Skin epidermis (tissue), 12 donors: Measurements from ENCODE around the gene RLN2.
A peak's percentile ranks its signal among the peaks of the same experiment; 100 is the strongest.
"Not testable (repeated sequence)": the region's sequence is repeated elsewhere in the genome, so short reads cannot be mapped to it uniquely, and the experiment has no call there.

ENCODE experiments used
- H3K27ac ChIP-seq, 21 experiments: fragments of 200-600 bp; sonication (generic) in 11 of 21; one replicate each; pipeline ENCODE4 v1.5.0; 2020; ENCODE audit warnings: mild to moderate bottlenecking in 3 of 21, inconsistent platforms in 2 of 21, moderate library complexity in 2 of 21
- H3K4me3 ChIP-seq, 7 experiments: fragments of 200-600 bp; sonication (generic) in 2 of 7; one replicate each; pipeline ENCODE4 v1.5.0; 2020; ENCODE audit warnings: inconsistent platforms in 2 of 7, mild to moderate bottlenecking in 2 of 7, moderate library complexity in 1 of 7

Gene RLN2, protein sequence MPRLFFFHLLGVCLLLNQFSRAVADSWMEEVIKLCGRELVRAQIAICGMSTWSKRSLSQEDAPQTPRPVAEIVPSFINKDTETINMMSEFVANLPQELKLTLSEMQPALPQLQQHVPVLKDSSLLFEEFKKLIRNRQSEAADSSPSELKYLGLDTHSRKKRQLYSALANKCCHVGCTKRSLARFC

DNA sequence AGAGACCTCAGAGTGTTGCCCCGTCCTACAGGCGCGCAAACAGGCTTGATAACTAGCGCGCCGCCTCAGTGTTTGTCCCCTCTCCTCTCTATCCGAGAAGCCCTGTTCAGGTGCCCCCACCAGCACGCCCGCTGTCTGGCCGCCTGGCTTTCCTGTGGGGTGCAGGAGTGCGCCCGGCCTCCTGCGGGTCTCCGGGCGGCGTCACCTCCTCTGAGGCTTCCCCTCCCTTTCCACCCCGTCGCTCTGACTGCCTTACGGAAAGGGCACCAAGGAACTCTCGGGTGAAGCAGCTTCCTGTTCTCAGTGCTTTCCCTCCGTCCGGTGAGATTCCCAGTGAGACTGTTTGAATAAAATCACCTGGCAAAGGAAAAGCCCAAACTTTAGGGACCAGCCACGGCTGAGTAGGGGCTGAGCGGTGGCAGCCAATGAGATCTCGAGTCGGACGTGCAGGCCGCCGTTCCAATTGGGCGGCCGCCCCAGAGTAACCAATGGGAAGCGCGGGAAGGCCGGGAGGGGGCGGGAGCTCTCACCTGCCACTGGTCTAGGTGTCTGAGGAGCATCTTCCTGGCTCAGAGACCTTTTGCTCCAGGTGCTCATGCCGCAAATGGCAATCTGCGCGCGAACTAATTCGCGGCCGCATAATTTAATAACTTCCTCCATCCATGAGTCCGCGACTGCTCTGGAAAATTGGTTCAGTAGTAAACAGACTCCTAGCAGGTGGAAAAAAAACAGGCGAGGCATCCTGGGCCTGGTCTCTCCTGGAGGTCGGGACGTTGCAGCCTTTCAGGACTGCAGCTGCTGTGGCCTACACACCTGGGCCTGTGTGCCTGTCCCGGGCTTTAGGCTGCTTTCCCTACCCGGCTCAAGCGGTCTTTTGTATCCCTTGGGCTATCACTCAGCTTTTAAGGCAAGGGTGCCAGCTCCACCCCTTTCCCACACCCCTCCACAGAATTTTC is at the start of gene RLN2:
Gene RLN2 (minus strand): TSS at position 877 of the 956 bp plus-strand sequence. CDS start 136 bp downstream, at position 741.
- not testable (repeated sequence) for H3K27ac ChIP-seq, H3K4me3 ChIP-seq

DNA sequence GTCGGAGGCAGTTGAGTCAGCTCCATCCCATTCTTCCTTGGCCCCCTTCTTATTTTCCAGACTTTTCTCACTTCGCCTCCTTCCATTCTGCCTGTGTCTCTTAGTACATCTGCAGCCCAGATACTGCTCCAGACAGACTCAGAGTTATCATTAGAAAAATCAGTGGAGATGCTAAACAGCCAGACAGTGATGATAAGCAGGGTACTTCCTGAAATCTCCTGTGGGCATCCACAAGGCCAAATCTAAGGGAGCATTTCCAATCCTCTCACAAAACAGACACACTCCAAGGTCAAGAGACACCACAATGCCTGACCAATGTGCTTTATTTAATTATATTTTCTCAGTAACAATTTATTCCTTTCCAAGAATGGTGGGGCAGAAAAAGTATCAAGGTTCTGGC is 49.7 kb upstream of the RLN2 start:
- no peak overlapping the region for H3K27ac ChIP-seq
- no peak overlapping the region for H3K4me3 ChIP-seq

DNA sequence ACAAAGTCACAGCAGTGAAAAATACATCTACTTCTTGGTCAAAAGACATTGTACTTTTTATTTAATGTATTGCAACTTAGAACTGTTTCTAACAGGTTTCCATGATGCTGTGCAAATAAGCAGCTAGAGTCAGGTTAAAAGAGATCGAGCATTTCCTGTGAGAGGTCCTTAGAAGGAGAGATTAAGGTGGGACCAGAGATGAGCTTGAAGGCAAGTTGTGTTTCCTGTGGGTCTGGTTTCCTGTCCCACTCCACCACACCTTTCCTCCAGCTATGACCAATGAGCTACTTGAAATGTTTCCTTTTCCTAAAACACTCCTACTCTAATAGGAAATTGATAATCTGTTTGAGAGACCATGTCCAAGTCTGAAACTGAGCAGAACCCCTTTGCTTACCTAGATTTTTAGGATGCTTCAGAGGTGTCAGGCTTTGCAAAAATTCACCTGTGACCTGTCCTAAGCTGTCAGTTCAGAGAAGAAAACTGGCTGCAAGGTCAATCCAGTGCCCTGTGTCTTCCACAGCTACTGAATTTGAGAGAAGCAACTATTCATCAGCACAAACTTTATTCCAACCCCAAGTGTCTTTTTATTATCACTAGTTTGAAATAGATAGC is 48.2 kb upstream of the RLN2 start:
- peak overlapping the region in 1 of 21 experiments; percentile 39 for H3K27ac ChIP-seq
- H3K4me3 ChIP-seq = no peak overlapping the region

DNA sequence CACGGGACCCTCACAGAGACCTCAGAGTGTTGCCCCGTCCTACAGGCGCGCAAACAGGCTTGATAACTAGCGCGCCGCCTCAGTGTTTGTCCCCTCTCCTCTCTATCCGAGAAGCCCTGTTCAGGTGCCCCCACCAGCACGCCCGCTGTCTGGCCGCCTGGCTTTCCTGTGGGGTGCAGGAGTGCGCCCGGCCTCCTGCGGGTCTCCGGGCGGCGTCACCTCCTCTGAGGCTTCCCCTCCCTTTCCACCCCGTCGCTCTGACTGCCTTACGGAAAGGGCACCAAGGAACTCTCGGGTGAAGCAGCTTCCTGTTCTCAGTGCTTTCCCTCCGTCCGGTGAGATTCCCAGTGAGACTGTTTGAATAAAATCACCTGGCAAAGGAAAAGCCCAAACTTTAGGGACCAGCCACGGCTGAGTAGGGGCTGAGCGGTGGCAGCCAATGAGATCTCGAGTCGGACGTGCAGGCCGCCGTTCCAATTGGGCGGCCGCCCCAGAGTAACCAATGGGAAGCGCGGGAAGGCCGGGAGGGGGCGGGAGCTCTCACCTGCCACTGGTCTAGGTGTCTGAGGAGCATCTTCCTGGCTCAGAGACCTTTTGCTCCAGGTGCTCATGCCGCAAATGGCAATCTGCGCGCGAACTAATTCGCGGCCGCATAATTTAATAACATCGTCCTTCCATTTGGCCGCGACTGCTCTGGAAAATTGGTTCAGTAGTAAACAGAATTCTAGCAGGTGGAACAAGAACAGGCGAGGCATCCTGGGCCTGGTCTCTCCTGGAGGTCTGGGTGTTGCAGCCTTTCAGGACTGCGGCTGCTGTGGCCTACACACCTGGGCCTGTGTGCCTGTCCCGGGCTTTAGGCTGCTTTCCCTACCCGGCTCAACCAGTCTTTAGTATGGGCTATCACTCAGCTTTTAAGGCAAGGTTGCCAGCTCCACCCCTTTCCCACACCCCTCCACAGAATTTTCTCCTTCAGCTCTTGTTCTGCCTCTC is 34.8 kb upstream of the RLN2 start, which contains the start of gene RLN1:
Gene RLN1 (minus strand): TSS at position 885 of the 990 bp plus-strand sequence. CDS start 130 bp downstream, at position 755.
- peak within 1 kb of the TSS in 1 of 21 experiments; percentile 42 for H3K27ac ChIP-seq
- H3K4me3 ChIP-seq = not testable (repeated sequence)

DNA sequence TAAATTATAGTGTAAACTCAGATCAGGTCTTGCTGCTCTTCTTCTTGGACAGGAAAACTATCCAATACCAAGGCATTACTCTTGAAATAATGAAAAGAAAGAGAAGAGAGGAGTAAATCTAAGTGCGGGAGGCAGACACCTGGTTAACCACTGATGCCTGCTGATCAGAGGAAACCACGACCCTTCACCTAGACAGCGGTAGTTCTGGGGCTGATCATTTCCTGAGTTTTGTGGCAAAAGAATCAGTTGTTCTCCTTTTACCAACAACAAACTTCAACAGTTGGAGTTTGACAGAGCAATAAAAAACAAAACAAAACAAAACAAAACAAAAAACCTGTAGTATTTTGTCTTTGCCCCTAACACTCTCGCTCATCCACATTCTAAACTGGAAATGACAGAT is 32.2 kb upstream of the RLN2 start:
- Histone ChIP-seq H3K4me3 (no peak overlapping the region), H3K27ac (peak overlapping the region in 2 of 21 experiments; percentile 21 to 51)

DNA sequence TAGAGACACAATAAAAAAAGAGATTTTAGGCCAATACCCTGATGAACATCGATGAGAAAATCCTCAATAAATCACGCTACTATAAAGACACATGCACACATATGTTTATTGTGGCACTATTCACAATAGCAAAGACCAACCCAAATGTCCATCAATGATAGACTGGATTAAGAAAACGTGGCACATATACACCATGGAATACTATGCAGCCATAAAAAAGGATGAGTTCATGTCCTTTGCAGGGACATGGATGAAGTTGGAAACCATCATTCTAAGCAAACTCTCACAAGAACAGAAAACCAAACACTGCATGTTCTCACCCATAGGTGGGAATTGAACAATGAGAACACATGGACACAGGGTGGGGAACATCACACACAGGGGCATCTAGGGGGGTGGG is 26.8 kb upstream of the RLN2 start:
- H3K27ac ChIP-seq, H3K4me3 ChIP-seq: not testable (repeated sequence)

DNA sequence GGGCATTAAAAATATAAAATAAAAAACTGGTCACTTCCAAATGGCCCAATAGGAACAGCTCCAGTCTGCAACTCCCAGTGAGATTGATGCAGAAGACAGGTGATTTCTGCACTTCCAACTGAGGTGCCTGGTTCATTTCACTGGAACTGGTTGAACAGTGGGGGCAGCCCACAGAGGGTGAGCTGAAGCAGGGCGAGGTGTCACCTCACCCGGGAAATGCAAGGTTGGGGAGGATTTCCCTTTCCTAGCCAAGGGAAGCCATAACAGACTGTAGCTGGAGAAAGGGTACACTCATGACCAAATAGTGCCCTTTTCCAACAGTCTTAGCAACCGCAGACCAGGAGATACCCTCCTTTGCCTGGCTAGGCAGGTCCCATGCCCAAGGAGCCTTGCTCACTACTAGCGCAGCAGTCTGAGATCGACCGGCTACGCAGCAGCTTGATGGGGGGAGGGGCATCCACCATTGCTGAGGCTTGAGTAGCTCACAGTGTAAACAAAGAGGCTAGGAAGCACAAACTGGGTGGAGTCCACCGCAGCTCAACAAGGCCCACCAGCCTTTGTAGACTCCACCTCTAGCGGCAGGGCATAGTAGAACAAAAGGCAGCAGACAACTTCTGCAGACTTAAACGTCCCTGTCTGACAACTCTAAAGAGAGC is 22.5 kb upstream of the RLN2 start:
- H3K27ac ChIP-seq = no peak overlapping the region
- no peak overlapping the region for H3K4me3 ChIP-seq

DNA sequence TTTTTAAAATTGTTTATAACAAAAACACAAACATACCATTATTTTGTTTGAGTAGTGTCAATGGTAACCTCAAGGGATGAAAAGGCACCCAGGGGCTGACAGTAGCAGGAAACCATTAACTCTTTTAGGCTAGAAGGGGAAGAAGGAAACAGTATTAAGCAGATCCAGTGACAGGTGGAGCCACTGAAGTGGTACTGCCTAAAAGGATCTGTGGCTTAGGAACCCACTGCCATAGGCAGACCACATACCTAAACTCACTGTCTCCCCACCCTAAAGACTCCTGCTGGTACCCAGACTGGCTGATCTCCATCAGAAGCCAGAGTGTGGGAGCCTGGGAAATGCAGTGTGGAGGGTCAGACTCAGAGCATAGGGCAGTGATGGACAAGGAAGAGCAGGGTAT is 21.7 kb upstream of the RLN2 start:
- no peak overlapping the region for H3K4me3 ChIP-seq
- H3K27ac ChIP-seq = no peak overlapping the region

DNA sequence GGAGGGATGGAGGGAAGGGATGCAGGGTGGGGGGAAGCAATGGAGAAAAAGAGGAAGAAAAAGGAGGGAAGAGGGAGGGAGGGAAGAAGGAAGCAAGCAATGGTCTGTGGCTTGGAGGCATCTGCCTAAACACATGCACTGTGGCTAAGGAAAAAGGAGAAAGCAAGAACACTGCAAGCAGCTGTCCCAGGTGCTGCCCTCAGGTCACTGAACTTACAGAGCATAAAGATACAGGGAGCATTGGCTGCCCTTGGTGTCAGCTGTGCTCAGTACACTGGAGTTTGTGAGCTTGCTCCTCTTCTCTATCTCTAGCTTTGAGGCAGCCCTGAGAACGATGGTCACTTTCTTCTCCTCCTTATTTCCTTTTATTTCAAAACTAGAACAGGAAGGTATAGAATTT is 17.1 kb upstream of the RLN2 start:
- H3K27ac ChIP-seq, H3K4me3 ChIP-seq: not testable (repeated sequence)

DNA sequence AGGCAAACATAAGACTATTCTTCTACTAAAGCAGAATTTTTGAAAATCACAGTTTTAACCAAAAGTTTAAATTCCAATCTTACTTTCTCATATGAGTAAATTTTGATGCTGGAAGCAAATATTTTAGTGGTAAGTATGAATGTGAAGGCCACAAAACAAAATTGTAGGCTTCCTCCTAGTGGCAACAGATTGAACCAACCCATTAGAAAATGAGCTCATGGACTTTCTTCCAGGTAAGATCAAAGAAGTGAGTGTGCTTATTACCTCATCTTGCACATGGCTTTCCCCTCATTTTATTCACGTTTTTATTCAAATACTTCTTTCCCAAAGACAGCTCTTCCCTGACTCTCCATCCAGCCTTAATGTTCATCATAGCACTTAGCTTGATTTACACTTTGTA is 16.5 kb upstream of the RLN2 start:
- no peak overlapping the region for H3K27ac ChIP-seq
- no peak overlapping the region for H3K4me3 ChIP-seq

DNA sequence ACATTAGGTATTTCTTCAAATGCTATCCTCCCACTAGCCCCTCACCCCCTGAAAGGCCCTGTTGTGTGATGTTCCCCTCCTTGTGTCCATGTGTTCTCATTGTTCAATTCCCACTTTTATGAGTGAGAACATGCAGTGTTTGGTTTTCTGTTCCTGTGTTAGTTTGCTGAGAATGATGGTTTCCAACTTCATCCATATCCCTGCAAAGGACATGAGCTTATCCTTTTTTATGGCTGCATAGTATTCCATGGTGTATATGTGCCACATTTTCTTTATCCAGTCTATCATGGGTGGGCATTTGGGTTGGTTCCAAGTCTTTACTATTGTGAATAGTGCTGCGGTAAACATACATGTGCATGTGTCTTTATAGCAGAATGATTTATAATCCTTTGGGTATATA is 11.9 kb upstream of the RLN2 start:
- H3K27ac ChIP-seq, H3K4me3 ChIP-seq: not testable (repeated sequence)

DNA sequence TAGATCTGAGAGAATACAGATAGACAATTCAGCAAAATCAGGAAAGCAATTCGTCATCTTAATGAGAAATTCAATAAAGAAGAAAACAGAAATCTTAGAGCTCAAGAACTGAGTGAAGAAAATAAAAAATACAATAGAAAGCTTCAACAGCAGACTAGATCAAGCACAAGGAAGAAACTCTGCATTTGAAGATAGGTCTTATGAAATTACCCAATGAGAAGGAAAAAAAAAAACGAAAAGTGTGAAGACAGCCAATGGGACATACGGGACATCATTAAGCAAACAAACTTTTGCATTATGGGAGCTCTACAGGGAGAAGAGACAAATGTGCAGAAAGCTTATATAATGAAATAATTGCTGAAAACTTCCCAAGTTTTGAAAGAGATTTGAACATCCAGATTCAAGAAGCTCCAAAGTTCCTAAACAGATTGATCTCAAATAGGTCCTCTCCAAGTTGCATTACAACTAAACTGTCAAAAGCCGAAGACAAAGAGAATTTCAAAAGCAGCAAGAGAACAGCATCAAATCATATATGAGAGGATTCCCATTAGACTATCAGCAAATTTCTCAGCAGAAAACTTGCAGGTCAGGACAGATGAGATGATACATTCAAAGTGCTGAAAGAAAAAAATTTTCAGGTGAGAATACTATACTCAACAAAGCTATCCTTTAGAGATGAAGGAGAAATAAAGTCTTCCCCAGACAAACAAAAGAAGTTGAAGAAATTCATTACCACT is 10.8 kb upstream of the RLN2 start:
- Histone ChIP-seq H3K4me3 (no peak overlapping the region), H3K27ac (no peak overlapping the region)

DNA sequence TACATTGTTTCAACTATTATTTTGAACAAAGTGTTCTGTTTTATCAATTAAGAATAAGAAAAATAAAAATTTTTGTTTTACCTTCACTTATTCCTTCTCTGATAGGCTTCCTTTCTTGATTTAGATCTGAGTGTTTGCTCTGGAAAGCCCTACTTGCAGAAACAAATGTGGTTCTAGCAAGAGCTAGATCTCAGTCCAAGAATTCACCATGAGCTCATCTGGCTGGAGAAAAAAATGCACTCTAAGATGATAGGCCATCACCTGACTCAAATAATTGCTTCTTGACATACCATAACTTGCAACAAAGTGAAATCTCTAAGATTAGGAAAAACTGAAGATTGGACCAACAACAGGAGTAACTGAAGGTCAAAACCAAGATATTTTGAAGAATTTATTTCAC is 6.3 kb upstream of the RLN2 start:
- Histone ChIP-seq H3K4me3 (no peak overlapping the region), H3K27ac (no peak overlapping the region)

DNA sequence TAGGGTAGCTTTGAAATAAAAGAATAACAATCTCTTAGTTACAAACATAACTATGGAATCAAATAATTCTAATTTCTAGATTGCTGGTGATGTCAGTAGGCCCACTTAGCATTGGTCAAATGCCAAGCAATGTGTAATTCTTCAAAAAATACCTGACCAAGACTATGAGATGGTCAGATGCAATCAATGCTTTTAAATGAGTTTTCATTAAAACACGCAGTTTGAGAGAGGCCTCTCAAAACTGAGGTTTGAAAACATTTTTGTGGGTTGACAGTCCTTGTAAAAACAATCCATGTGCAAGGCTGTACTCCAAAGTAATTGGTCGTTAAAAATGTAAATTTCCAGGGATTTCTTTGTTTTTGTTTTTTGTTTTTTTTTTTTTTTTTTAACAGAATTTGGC is 1.2 kb upstream of the RLN2 start:
- Histone ChIP-seq H3K27ac (no peak overlapping the region), H3K4me3 (no peak overlapping the region)

DNA sequence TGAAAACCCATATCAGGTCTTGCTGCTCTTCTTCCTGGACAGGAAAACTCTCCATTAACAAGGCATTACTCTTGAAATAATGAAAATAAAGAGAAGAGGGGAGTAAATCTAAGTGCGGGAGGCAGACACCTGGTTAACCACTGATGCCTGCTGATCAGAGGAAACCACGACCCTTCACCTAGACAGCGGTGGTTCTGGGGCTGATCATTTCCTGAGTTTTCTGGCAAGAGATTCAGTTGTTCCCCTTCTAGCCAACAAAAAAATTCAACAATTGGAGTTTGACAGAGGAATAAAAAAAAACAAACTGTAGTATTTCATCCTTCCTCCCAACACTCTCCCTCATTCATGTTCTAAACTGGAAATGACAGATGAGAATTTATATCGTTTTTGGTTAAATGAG is 3.0 kb downstream of the RLN2 start:
- no peak overlapping the region for H3K27ac ChIP-seq
- no peak overlapping the region for H3K4me3 ChIP-seq

DNA sequence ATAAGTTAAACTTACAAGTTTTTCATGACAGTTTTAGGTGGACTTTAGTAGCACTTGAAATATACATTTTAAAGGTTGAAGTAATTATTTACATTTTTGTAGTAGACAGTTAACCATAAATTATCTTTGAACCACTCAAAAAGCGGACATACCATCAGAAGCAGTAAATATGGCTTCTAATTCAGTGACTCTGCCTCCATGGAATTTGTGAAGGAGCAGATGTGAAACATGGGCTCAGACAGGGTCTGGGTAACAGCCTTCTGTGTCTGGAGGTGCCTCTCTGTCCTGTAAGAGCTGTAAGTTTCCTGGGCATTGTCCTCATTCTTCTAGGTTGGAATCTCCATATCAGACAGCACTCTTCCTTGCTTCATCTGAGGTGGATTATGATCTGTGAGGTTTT is 12.4 kb downstream of the RLN2 start:
- H3K27ac ChIP-seq = no peak overlapping the region

DNA sequence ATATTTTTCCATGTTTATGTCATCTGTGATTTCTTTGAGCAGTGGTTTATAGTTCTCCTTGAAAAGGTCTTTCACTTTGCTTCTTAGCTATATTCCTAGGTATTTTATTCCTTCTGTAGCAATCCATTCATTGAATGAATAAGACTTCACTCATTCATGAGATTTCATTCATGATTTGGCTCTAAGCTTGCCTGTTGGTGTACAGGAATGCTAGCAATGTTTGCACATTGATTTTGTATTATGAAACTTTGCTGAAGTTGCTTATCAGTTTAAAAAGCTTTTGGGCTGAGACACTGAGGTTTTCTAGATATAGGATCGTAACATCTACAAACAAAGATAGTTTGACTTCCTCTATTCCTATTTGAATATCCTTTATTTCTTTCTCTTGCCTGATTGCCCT is 15.9 kb downstream of the RLN2 start:
- no peak overlapping the region for H3K27ac ChIP-seq
- no peak overlapping the region for H3K4me3 ChIP-seq

More for the DNA sequence above, 12.4 kb downstream of the RLN2 start:
- H3K4me3 ChIP-seq = no peak overlapping the region

DNA sequence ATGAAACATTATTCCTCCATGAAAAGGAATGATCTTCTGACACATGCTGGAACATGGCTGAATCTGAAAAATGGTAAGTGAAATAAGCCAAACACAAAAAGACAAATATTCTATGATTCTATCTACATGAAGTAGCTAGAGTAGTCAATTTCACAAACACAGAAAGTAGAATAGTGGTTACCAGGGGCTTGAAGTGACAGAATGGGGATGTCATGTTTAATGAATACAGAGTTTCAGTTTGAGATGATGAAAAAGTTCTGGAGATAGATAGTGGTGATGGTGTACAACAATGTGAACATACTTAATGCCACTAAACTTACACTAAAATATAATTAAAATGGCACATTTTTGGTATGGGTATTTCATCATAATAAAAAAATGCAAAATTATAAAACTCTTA is 18.3 kb downstream of the RLN2 start:
- H3K4me3 ChIP-seq = no peak overlapping the region

More for the DNA sequence above, 18.3 kb downstream of the RLN2 start:
- no peak overlapping the region for H3K27ac ChIP-seq
